Body of pancreas (tissue), 4 donors: ENCODE results near the gene BET1. TPM values are rescaled to one million over a fixed set of nuclear protein-coding genes. Genes with fewer than 3 reads are reported as not detected.
A peak's percentile ranks its signal among the peaks of the same experiment; 100 is the strongest.

ENCODE experiments used
- ATAC-seq: fragments of 150-250 bp; one replicate; pipeline ENCODE4 v1.9.1; 2016
- DNase-seq, 4 donors: peaks; one replicate each; pipeline ENCODE4 v3.0.0-alpha.2; 2019
- H3K27ac ChIP-seq, 4 donors: fragments of 200-600 bp; sonication (generic); 1 replicate in 3 of 4; 2 replicates in 1 of 4; pipeline versions ENCODE4 v1.5.1 to v1.6.1; 2016 to 2019; ENCODE audit warnings: mild to moderate bottlenecking in 1 of 4, mixed read lengths in 1 of 4, moderate library complexity in 1 of 4
- H3K27me3 ChIP-seq, 2 donors: fragments of 200-600 bp; sonication (generic); one replicate each; pipeline ENCODE4 v1.6.0; 2016; ENCODE audit warnings: mild to moderate bottlenecking in 1 of 2
- H3K36me3 ChIP-seq, 2 donors: fragments of 200-600 bp; sonication (generic); replicated peaks in 1 of 2; 2 replicates each; pipeline ENCODE4 v1.5.1; 2016; ENCODE audit warnings: low read depth in 2 of 2; ENCODE audit not compliant: insufficient read depth in 1 of 2
- H3K4me1 ChIP-seq: fragments of 200-600 bp; sonication (generic); one replicate; pipeline ENCODE4 v1.6.0; 2016
- H3K4me3 ChIP-seq, 2 donors: fragments of 200-600 bp; sonication (generic); 1 replicate in 1 of 2; 2 replicates in 1 of 2; pipeline ENCODE4 v1.5.1; 2016 to 2019
- H3K9me3 ChIP-seq, 3 donors: fragments of 200-600 bp; sonication (generic); 1 replicate in 2 of 3; 2 replicates in 1 of 3; pipeline ENCODE4 v1.5.1; 2016
- POLR2A ChIP-seq, 3 donors: fragments of 450-650 bp; IDR thresholded peaks; one replicate each; pipeline ENCODE4 v1.6.1; 2016; ENCODE audit warnings: antibody characterized with exemption in 3 of 3, mild to moderate bottlenecking in 2 of 3
- WGBS, 2 donors: methylation state at CpG; one replicate each; pipeline ENCODE4 v1.1.5; 2017; 5-methylcytosine and 5-hydroxymethylcytosine counted together
- intact Hi-C: fragments of 100-400 bp; cut with DNase I; formaldehyde crosslinking; loops from one replicate; pipeline ENCODE4 v1.15.1; 2023
- total RNA-seq, 2 donors: library from RNA; depleted of rRNA; stranded (reverse); fragments of >200 nt; gene quantifications; one replicate each; pipeline ENCODE4 v1.1.0, GENCODE V29; 2016
- TF ChIP-seq, protein P1 (sequence below), 7 experiments: fragments of 450-650 bp in 4 of 7; fragments of 200-600 bp in 3 of 7; sonication (generic) in 3 of 7; IDR thresholded peaks; one replicate each; pipeline ENCODE4 v1.5.1; 2016 to 2019; ENCODE audit warnings: antibody characterized with exemption in 7 of 7

BET1 gene, protein sequence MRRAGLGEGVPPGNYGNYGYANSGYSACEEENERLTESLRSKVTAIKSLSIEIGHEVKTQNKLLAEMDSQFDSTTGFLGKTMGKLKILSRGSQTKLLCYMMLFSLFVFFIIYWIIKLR
- total RNA-seq = 10 to 100 TPM; 32.4 to 36.9 TPM

GRCh38 chr7:94004024-94004951 is at the start of gene BET1:
BET1 (minus strand) TSS chr7:94004355; CDS start chr7:94004216, 139 bp downstream.
- peak; percentile 99 for ATAC-seq
- TF ChIP-seq, protein P1, sequence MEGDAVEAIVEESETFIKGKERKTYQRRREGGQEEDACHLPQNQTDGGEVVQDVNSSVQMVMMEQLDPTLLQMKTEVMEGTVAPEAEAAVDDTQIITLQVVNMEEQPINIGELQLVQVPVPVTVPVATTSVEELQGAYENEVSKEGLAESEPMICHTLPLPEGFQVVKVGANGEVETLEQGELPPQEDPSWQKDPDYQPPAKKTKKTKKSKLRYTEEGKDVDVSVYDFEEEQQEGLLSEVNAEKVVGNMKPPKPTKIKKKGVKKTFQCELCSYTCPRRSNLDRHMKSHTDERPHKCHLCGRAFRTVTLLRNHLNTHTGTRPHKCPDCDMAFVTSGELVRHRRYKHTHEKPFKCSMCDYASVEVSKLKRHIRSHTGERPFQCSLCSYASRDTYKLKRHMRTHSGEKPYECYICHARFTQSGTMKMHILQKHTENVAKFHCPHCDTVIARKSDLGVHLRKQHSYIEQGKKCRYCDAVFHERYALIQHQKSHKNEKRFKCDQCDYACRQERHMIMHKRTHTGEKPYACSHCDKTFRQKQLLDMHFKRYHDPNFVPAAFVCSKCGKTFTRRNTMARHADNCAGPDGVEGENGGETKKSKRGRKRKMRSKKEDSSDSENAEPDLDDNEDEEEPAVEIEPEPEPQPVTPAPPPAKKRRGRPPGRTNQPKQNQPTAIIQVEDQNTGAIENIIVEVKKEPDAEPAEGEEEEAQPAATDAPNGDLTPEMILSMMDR (IDR thresholded peaks at IDR 0.05) = peak in 2 of 7 experiments; percentile 8 to 15
- peak; percentile 59 to 87 (median 83) for TF ChIP-seq POLR2A (IDR thresholded peaks at IDR 0.05)
- peak within 1 kb of the TSS; percentile 24 to 50 for H3K4me3 ChIP-seq
- peaks cover 25% of the 10 kb centered on the region for H3K4me1 ChIP-seq
- H3K27me3 ChIP-seq = peaks cover 0 to 7% of the 10 kb centered on the region in 2 donors
- H3K9me3 ChIP-seq = no peaks in the 10 kb centered on the region
- intact Hi-C loops = no loop called here
- peak within 1 kb of the TSS; percentile 53 to 91 (median 85) for H3K27ac ChIP-seq
- DNase-seq = peak; percentile 91 to 96 (median 95)
- WGBS, 2 donors = 0 to 1% methylated on average over 42 to 47 of the region's 47 CpGs
- no peaks in the 10 kb centered on the region for H3K36me3 ChIP-seq

DNA sequence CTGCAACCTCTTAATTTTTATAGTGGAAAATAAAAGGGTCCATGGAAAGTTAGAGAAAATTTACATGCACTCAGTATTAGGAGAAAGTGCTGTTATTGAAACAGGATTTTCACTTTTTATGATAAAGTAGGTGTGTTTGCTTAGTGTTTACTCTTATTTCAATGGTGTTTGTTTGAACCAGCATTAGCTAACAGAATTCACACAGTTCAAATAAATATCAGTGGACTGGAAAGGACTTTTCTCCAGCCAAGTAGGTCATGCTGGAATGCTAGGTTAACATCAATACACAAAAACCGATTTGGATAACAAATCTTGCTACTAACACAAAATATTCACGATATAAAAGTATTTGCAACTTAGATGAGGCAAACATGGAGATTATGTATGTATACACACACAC is 49.4 kb upstream of the BET1 start:
- Histone ChIP-seq H3K9me3 (no peaks in the 10 kb centered on the region), H3K4me3 (no peak overlapping the region), H3K4me1 (no peaks in the 10 kb centered on the region), H3K27me3 (no peaks in the 10 kb centered on the region), H3K36me3 (no peaks in the 10 kb centered on the region), H3K27ac (no peak overlapping the region)
- 27 to 28% methylated on average over 2 of the region's 2 CpGs for WGBS, 2 donors
- DNase-seq (no peak), ATAC-seq (no peak)
- intact Hi-C loops = no loop called here
- no peak for TF ChIP-seq POLR2A (IDR thresholded peaks at IDR 0.05)
- TF ChIP-seq, protein P1 (IDR thresholded peaks at IDR 0.05) = no peak

DNA sequence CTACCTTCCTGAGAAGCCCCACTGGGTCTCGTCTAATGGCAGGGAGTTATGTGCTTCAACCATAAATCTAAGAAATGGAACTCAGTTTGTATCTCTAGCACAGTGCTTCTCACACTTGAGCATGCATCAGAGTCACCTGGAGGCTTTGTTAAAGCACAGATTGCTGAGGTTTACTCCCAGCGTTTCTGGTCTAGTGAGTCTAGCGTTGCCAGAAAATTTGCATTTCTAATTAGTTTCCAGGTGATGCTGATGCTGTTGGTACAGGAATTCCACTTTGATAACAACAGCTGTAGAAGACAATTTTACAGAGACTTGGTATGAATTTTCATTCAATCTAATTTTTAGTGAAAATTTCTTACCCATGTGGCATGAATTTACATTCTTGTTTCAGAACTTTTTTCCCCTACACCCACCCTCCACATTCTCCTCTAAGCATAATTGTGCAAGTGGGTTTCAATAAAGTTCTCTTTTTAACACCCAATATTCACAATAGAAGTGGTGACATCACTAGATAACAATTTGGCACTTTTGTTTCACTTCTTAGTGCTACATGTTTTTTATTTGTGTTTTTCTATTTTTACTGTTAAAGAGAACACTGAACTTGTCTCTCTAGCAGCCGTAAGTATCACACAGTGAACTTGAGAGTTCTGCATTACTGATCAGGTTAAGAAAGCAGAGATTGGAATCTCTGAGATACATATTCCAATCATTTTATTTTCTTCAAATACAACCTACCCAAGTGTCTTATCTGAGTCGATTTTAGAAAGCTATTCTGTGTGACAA is 48.4 kb upstream of the BET1 start:
- Histone ChIP-seq H3K4me1 (no peaks in the 10 kb centered on the region), H3K9me3 (no peaks in the 10 kb centered on the region), H3K27me3 (no peaks in the 10 kb centered on the region), H3K27ac (no peak overlapping the region), H3K36me3 (no peaks in the 10 kb centered on the region), H3K4me3 (no peak overlapping the region)
- ATAC-seq = no peak
- WGBS, 2 donors = 34 to 39% methylated on average over 5 of the region's 5 CpGs
- DNase-seq = no peak
- TF ChIP-seq, protein P1 (IDR thresholded peaks at IDR 0.05) = no peak
- intact Hi-C loops = no loop called here

DNA sequence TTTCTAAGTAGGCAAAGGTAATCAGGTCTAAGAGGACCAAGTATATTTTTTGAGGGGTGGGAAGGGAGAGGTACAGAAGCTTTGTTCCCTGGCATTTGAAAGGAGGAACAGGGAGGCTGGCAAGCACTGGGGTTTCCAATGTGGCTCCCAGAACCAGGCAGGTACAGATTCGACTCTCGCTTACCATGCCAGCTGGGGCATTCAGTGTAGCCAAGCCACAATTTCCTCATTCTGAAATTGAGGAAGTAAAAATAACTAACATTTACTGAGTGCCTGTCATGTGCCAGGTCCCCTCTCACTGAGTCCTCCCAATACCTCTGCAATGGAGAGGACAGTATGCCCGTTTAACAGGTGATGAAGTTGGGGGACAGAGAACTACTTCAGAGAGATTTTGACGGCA is 45.9 kb upstream of the BET1 start:
- Histone ChIP-seq H3K27ac (no peak overlapping the region), H3K4me1 (no peaks in the 10 kb centered on the region), H3K36me3 (no peaks in the 10 kb centered on the region), H3K4me3 (no peak overlapping the region), H3K27me3 (no peaks in the 10 kb centered on the region), H3K9me3 (no peaks in the 10 kb centered on the region)
- ATAC-seq (no peak), DNase-seq (peak in 1 of 4 donors; percentile 12)
- intact Hi-C loops = no loop called here
- WGBS, 2 donors = 54 to 72% methylated on average over 4 of the region's 4 CpGs
- TF ChIP-seq, protein P1 (IDR thresholded peaks at IDR 0.05) = no peak
- TF ChIP-seq POLR2A (IDR thresholded peaks at IDR 0.05) = no peak
